Left lobe of liver (tissue), 2 donors: Measurements from ENCODE around the gene KLHL10. TPM values are rescaled to one million over a fixed set of nuclear protein-coding genes. Genes with fewer than 3 reads are reported as not detected.
A peak's percentile ranks its signal among the peaks of the same experiment; 100 is the strongest.
"Not testable (repeated sequence)": the region's sequence is repeated elsewhere in the genome, so short reads cannot be mapped to it uniquely, and the experiment has no call there.

Source experiments
- ATAC-seq: fragments of 200-7000 bp; cut with Tn5 transposase; one replicate; pipeline ENCODE4 v1.9.1; 2020; ENCODE audit warnings: mild to moderate bottlenecking, moderate library complexity
- DNase-seq: peaks from one replicate; pipeline ENCODE4 v3.0.0-alpha.2; 2020; ENCODE audit warnings: low spot score
- total RNA-seq: library from RNA; stranded (reverse); gene quantifications from one replicate; pipeline ENCODE4 v1.2.1, GENCODE V29; 2021
- donor health status: DM: no; HTN: no; CAD: no; lungs with moderate emphysema.
- donor health status: DM: no; HTN: yes; CAD: no.

The KLHL10 gene
- total RNA-seq, 1 donor from 2014 or later, result not detected

DNA sequence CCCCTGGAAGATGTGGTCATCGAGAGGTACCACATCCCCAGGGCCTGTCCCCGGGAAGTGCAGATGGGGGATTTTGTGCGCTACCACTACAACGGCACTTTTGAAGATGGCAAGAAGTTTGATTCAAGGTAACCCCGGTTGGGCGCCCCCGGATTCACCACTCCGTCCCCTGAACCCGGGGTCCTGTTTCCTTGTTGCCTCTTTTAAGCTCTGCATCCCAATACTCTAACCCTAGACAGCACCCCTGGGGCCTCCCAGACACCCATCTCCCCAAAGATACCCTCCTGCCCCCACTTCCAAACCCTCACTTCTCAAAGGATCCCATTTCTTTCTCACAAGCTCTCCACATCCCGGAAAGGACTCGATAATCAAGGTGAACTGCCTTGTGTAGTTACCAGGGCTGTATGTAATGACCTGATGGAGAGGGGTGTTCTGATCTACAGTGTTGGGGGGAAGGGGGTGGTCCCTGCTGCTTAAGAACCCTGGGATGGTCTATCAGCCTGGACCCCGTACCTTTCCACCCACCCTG lies 24.4 kb upstream of the KLHL10 start:
- DNase-seq, result no peak
- no peak for ATAC-seq

DNA sequence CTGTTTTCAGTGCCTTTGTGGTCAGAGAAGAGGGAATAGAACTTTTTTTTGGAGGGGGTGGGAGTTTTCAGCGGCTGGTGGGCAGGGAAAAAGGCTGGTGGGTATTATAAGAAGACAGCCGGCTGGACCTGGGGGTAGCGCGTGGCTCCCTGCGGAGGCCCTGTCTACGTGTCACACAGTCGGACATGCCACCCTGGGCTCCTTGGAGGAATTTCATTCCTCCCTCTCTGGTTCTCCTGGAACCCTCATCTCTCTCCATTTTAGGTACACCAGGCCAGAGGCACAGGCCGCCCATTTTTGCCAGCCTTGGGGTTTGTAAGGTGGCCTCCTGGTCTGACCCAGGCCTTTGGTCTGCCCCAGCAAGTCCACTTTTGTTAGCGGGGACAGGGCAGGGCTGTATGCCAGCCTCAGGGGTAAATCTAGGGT lies 23.9 kb upstream of the KLHL10 start:
- no peak for ATAC-seq
- no peak for DNase-seq

DNA sequence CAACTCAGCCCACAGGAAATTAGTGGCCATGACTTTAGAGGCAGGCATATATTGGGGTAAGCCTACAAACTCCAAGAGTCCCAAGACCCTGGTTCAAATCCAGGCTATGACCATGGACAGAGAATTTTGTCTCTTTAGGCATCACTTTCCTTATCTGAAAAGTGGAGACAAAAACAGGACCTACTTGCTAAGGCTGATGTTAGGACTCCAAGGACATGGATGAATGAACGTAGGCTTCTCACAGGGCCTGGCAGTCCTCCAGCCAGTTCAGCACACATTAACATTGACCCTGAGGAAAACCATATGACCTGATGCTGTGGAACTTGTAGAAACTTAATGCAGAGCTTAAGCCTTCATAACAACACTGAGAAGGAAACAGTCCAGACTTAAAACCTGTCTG lies 23.4 kb upstream of the KLHL10 start:
- DNase-seq, result no peak

DNA sequence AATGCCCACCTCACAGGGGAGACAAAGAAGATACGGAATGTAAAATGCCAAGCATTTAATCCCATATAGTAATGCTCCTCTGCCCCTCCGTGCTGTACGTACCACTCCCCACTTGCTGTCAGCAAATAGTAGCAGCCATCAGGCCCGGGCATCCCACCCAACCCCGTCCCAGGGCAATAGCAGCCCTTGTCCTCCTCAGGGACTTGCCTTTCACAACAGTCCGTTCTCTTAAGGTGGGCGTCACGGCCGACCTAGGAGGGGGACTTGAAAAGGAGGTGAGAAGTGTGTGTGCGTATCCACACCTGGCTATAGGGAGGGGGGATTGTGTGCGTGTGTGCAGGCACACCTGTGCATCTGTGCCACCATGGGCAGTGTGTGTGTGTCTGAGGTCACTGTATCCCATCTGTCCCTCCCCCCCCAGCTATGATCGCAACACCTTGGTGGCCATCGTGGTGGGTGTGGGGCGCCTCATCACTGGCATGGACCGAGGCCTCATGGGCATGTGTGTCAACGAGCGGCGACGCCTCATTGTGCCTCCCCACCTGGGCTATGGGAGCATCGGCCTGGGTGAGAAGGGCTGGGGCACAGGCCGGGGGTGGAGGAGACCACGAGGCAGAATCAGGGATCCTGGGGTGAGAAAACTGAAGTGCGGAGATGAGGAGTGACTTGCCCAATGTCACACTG lies 20.8 kb upstream of the KLHL10 start:
- DNase-seq (no peak), ATAC-seq (no peak)

More for the DNA sequence above, 23.4 kb upstream of the KLHL10 start:
- no peak for ATAC-seq

DNA sequence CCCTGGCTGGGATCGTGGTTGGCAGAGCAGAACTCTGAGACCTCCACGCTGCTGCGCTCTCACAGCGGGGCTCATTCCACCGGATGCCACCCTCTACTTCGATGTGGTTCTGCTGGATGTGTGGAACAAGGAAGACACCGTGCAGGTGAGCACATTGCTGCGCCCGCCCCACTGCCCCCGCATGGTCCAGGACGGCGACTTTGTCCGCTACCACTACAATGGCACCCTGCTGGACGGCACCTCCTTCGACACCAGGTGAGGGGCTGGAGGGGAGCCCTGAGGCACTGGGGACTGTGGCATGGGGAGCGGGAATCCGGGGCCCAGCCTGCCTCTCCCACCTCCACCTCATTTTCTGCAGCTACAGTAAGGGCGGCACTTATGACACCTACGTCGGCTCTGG lies 19.6 kb upstream of the KLHL10 start:
- DNase-seq (no peak), ATAC-seq (no peak)

DNA sequence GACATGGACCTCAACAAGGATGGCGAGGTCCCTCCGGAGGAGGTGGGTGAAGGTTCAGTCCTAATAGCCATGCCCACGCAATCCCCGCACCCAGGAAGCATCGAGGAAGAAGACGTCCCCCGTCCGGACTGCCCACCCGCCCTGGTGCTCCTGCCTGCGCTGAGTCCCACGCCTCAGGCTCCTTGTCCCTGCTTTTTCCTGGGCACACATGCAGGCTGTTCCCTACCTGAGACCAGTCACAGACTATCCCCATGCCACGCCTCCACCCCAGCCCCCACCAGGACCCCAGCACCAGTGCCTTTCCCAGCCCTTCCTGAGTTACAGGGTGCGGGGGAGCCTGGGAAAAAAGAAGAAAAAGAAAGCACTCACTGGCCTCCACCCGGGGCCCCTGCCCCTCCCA lies 15.8 kb upstream of the KLHL10 start:
- no peak for DNase-seq

DNA sequence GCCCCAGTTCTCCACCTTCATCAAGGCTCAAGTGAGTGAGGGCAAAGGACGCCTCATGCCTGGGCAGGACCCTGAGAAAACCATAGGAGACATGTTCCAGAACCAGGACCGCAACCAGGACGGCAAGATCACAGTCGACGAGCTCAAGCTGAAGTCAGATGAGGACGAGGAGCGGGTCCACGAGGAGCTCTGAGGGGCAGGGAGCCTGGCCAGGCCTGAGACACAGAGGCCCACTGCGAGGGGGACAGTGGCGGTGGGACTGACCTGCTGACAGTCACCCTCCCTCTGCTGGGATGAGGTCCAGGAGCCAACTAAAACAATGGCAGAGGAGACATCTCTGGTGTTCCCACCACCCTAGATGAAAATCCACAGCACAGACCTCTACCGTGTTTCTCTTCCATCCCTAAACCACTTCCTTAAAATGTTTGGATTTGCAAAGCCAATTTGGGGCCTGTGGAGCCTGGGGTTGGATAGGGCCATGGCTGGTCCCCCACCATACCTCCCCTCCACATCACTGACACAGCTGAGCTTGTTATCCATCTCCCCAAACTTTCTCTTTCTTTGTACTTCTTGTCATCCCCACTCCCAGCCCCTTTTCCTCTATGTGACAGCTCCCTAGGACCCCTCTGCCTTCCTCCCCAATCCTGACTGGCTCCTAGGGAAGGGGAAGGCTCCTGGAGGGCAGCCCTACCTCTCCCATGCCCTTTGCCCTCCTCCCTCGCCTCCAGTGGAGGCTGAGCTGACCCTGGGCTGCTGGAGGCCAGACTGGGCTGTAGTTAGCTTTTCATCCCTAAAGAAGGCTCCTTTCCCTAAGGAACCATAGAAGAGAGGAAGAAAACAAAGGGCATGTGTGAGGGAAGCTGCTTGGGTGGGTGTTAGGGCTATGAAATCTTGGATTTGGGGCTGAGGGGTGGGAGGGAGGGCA lies 15.1 kb upstream of the KLHL10 start:
- DNase-seq (no peak), ATAC-seq (no peak)

More for the DNA sequence above, 15.8 kb upstream of the KLHL10 start:
- ATAC-seq, result no peak

DNA sequence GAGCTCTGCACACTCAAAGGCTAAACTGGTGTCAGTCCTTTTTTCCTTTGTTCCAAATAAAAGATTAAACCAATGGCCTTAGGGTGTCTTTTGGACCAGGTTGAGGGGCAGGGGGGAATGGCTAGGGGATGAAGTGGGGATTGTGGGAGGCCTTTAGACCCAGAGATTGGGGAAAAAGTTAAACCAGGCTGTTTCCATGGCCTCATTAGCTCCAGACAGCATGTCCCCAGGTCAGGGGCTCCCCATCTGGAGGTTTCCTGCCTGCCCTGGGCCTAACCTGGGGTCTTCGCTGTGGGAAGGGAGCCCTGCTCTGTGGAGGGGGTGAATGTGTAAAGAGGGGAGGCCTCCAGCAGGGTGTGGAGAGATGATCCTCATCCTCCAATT lies 14.5 kb upstream of the KLHL10 start:
- DNase-seq (no peak), ATAC-seq (no peak)

DNA sequence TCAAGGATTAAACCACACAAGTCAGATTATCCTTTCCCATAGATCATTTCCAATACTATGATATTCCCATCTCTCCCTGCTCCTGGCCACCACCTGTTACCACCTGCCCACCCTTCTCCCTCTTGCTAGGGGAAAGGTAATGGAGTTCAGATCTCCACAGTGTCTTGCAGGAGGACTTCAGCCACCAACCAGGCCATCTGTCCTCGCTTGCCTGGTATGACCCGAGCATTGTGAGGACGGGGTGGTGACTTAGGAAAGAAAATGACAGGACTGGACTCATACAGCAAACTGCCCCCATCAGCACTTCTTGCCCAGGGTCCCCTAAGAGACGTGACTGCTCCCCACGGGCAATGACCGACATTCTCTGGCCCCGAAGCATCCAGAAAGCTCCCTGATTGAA lies 14.0 kb upstream of the KLHL10 start:
- ATAC-seq (no peak), DNase-seq (no peak)

DNA sequence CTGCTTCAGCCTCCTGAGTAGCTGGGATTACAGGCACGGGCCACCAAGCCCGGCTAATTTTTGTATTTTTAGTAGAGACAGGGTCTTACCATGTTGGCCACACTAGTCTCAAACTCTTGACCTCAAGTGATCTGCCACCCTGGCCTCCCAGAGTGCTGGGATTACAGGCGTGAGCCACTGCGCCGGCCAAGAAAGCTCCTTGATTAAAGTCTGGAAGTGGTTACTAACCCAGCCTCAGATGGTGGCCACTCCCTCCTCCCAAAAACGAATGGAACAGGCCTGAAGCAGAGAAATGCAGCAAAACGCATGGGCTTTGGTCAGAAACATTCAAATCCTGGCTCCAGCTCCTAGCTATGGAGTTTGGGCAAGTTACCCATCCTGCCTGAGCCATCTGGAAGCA lies 13.5 kb upstream of the KLHL10 start:
- no peak for DNase-seq
- no peak for ATAC-seq

DNA sequence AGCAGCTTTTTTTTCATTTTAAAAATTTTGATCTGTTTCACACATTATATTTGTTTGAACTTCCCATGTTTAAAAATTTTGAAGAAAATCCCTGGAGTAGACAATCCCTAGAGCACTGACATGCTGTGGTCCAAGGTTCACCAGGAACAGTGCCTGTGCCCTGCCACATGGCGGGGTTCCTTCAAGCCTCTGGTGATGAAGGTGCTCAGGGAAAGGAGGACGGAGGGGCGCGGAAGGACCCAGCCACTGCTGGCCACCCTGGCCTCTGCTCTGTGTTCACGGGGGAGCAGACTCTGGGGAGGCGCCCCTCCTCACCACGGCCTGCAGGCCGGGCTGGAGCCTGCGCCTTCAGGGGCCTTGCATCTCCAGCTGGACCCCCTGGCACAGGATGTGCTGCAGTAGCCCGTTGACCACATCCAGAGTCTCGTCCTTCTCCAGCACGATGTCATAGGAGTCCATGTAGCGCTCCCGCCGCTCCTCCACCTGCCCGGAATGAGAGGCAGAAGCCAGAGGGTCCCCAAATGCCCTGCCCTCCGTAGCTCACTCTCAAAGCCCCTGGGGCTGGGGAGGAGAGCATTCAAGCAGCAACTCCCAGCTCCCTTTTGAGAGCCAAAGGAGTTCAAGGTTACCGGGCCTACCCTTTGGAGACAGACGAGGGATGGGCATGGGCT lies 12.3 kb upstream of the KLHL10 start:
- peak; percentile 36 for ATAC-seq
- no peak for DNase-seq

DNA sequence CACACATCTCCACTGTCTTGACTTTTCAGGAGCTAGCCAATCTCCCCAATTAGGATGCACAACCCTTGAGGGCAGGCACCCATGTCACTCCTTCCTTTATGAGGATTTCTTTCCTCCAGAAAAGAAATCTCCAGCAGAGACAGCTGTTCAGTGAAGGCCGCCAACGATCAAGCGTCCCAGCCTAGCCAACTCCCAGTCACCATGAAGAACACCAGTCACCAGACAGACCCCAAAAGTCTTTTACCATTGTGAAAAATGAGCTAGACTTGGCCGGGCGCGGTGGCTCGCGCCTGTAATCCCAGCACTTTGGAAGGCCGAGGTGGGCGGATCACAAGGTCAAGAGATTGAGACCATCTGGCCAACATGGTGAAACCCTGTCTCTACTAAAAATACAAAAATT lies 7.7 kb upstream of the KLHL10 start:
- ATAC-seq, DNase-seq: not testable (repeated sequence)

DNA sequence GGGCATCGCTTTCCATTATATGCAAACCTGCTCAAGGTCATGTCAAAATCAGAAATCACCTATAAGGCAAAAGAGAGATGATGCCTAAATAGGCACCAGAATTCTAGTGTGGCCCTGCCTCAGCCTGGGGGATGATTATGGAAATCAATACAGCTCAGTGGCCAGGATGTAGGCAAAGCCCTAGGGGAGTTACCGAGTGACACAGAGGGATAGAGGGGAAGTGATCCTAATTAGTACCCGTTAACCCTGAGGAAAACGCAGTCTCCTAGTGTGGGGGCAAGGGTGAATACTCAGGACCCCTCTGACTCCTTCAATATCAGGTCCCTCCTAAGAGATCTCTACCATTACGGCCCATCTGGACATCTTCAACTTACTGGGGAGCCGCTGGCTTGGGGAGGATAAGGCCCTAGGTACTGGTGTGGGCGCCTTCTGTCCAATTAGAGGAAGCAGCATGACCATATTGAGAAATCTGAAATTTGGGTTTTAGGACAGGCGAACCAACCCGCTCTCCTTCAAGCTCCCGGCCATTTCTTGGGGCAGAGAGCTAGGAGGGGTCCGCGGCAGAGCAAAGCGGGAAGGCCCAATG lies 2.3 kb upstream of the KLHL10 start:
- DNase-seq (no peak), ATAC-seq (peak; percentile 61)

DNA sequence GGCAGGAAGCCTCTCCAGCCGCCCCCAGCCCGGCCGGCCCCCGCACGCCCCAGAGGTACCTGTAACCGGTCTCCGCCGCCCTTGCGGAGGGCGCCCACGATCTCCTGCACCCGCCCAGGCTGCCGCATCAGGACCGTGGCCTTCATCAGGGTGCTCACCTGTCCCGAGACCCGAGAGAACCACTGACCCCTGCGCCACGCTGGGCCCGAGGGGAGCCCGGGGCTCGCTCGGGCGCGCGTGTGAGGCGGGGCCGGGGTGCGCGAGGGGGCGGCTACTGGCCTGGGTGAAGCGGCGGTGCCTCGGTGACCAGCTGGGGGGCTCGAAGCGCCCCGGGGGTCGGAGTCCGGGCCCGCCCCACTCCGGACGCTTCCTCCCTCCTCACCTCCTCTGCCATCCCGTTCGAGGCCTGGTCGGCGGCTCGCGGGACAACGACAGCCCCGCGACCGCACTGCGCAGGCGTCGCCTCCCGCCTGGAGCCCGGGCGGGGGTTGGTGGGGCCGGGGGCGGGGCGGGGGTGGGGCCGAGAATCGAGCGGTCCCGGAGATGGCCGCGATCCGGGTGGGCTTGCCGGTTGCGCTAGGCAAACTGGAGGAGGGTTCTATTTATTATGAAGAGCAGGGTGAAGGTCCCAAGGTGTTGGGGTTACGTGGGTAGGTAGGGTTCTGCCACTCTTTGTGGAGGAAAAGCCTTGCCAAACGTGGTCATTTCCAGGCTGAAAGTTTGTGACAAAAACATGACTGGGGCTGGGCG lies 1.6 kb upstream of the KLHL10 start, which contains the start of gene NT5C3B:
Gene NT5C3B (minus strand): TSS at position 433 of the 750 bp plus-strand sequence. CDS start 39 bp downstream, at position 394.
- ATAC-seq, result peak; percentile 96
- DNase-seq, result peak; percentile 68

DNA sequence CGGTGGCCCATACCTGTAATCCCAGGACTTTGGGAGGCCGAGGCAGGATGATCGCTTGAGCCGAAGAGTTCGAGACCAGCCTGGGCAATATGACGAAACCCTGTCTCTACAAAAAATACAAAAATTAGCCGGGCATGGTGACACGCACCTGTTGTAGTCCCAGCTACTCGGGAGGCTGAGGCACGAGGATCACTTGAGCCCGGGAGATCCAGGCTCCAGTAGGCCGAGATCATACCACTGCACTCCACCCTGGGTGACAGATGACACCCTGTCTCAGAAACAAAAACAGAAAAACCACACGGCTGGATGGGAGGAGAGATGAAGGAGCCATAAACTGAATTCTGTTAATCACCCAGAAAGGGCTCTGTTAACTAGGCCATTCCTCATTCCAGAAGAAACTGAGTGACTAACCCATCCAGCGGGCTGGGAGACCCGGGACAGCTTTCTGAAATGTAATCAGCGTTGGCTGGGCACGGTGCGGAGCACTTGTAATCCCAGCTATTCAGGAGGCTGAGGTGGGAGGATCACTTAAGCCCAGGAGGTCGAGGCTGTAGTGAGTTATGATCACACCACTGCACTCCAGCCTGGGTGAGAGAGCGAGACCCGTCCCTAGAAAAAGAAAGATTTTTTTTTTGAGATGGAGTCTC lies 952 bp upstream of the KLHL10 start:
- DNase-seq, result no peak
- ATAC-seq, result no peak

DNA sequence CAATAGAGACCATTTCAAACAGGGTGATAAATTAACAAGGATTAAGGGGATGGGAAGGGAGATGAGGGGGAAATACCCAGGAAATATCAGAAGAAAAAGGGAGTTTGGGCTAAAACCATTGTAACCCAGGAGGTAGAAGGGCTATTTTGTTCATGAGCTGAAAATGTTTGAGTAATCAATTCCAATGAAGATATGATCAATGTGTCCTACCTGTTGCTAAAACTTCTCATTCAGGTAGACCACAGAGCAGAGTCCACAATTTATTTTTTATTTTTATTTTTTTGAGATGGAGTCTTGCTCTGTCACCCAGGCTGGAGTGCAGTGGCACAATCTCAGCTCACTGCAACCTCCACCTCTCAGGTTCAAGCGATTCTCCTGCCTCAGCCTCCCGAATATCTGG lies 1.8 kb downstream of the KLHL10 start:
- ATAC-seq, DNase-seq: not testable (repeated sequence)

DNA sequence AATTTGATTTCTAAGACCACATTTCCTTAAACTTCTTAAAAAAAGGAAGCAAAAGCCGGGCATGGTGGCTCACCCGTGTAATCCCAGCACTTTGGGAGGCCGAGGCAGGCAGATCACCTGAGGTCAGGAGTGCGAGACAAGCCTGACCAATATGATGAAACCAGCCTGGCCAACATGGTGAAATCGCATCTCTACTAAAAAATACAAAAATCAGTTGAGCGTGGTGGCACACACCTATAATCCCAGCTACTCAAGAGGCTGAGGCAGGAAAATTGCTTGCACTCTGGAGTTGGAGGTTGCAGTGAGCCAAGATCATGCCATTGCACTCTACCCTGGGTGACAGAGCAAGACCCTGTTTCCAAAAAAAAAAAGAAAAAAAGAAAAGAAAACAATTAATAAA lies 3.2 kb downstream of the KLHL10 start:
- not testable (repeated sequence) for DNase-seq, ATAC-seq

DNA sequence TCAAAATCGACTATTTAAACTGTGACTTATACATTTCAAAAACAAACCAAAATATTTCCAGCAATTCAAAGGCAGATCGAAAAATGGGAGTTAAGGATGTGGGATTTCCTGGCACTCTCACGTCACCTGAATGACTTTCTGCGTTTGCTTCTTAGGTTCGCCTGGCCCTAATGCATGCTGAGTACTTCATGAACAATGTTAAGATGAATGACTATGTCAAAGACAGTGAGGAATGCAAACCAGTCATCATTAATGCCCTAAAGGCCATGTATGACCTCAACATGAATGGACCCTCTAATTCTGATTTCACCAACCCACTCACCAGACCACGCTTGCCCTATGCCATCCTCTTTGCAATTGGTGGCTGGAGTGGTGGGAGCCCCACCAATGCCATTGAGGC lies 7.3 kb downstream of the KLHL10 start:
- no peak for ATAC-seq

DNA sequence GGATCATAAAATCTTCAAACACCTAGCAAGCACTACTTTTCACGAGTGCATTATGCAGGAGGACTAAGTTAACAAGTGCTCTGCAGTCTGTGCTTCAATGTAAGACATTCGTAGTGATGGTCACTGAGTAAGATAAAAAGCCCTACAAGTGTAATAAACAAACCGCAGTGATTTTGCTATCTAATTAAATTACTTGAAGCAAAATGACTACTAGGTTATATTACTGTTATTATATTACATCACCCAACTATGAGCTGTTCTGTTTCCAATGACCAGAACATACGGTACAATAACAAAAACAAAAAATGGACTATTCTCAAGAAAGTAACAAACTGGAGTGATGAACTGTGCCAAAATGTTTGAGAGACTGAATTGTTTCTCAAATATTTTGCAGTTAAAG lies 11.2 kb downstream of the KLHL10 start:
- ATAC-seq (no peak), DNase-seq (no peak)

More for the DNA sequence above, 7.3 kb downstream of the KLHL10 start:
- no peak for DNase-seq
